KOPT-K1 (cell line): ENCODE results near the gene SMPX.

ENCODE experiments used
- H3K27ac ChIP-seq: fragments of 200-600 bp; sonication (generic); 2 replicates; pipeline ENCODE4 v1.5.1; 2016; ENCODE audit warnings: antibody characterized with exemption, mild to moderate bottlenecking, low read depth, low read length; ENCODE audit not compliant: poor library complexity, severe bottlenecking
- H3K36me3 ChIP-seq: fragments of 200-600 bp; sonication (generic); 2 replicates; pipeline ENCODE4 v1.5.1; 2017; ENCODE audit warnings: antibody characterized with exemption, mild to moderate bottlenecking, low read length, moderate library complexity; ENCODE audit not compliant: insufficient read depth
- H3K9me3 ChIP-seq: fragments of 200-600 bp; sonication (generic); 2 replicates; pipeline ENCODE4 v1.5.1; 2017; ENCODE audit warnings: antibody characterized with exemption, low read length, mild to moderate bottlenecking; ENCODE audit not compliant: insufficient read depth, poor library complexity, severe bottlenecking

SMPX gene

GRCh38 chrX:21735038-21735767 is 22.7 kb downstream of the SMPX start:
- no peaks in the 10 kb centered on the region for H3K9me3 ChIP-seq
- H3K36me3 ChIP-seq = no peaks in the 10 kb centered on the region
- H3K27ac ChIP-seq = no peak overlapping the region

- Histone ChIP-seq H3K36me3 (no peaks in the 10 kb centered on the region), H3K9me3 (no peaks in the 10 kb centered on the region), H3K27ac (no peak overlapping the region)
Measured at GRCh38 chrX:21734175-21734574, 23.7 kb downstream of the SMPX start.

- Histone ChIP-seq H3K36me3 (no peaks in the 10 kb centered on the region), H3K9me3 (no peaks in the 10 kb centered on the region), H3K27ac (no peak overlapping the region)
Measured at GRCh38 chrX:21733705-21734104, 24.2 kb downstream of the SMPX start.

- Histone ChIP-seq H3K9me3 (no peaks in the 10 kb centered on the region), H3K36me3 (no peaks in the 10 kb centered on the region), H3K27ac (no peak overlapping the region)
Measured at GRCh38 chrX:21730026-21730425, 27.9 kb downstream of the SMPX start.

- no peaks in the 10 kb centered on the region for H3K9me3 ChIP-seq
- no peak overlapping the region for H3K27ac ChIP-seq
- no peaks in the 10 kb centered on the region for H3K36me3 ChIP-seq
Measured at GRCh38 chrX:21728276-21728968, 29.5 kb downstream of the SMPX start.

GRCh38 chrX:21725916-21726315 is 32.0 kb downstream of the SMPX start:
- H3K9me3 ChIP-seq = no peaks in the 10 kb centered on the region
- H3K27ac ChIP-seq = no peak overlapping the region
- no peaks in the 10 kb centered on the region for H3K36me3 ChIP-seq

GRCh38 chrX:21725496-21725895 is 32.4 kb downstream of the SMPX start:
- no peaks in the 10 kb centered on the region for H3K9me3 ChIP-seq
- no peaks in the 10 kb centered on the region for H3K36me3 ChIP-seq
- no peak overlapping the region for H3K27ac ChIP-seq

GRCh38 chrX:21723814-21724213 is 34.1 kb downstream of the SMPX start:
- H3K9me3 ChIP-seq = no peaks in the 10 kb centered on the region
- H3K27ac ChIP-seq = no peak overlapping the region
- no peaks in the 10 kb centered on the region for H3K36me3 ChIP-seq

- Histone ChIP-seq H3K36me3 (no peaks in the 10 kb centered on the region), H3K27ac (no peak overlapping the region), H3K9me3 (no peaks in the 10 kb centered on the region)
Measured at GRCh38 chrX:21723084-21723483, 34.8 kb downstream of the SMPX start.

GRCh38 chrX:21721195-21721594 is 36.7 kb downstream of the SMPX start:
- no peak overlapping the region for H3K27ac ChIP-seq
- H3K36me3 ChIP-seq = no peaks in the 10 kb centered on the region
- no peaks in the 10 kb centered on the region for H3K9me3 ChIP-seq

- H3K27ac ChIP-seq = no peak overlapping the region
- H3K36me3 ChIP-seq = no peaks in the 10 kb centered on the region
- no peaks in the 10 kb centered on the region for H3K9me3 ChIP-seq
Measured at GRCh38 chrX:21718575-21718974, 39.3 kb downstream of the SMPX start.

- Histone ChIP-seq H3K36me3 (no peaks in the 10 kb centered on the region), H3K27ac (no peak overlapping the region), H3K9me3 (no peaks in the 10 kb centered on the region)
Measured at GRCh38 chrX:21717802-21718201, 40.1 kb downstream of the SMPX start.

GRCh38 chrX:21715825-21716224 is 42.1 kb downstream of the SMPX start:
- Histone ChIP-seq H3K9me3 (no peaks in the 10 kb centered on the region), H3K27ac (no peak overlapping the region), H3K36me3 (no peaks in the 10 kb centered on the region)

GRCh38 chrX:21715337-21715736 is 42.6 kb downstream of the SMPX start:
- H3K36me3 ChIP-seq = no peaks in the 10 kb centered on the region

GRCh38 chrX:21711848-21712197 is 46.1 kb downstream of the SMPX start:
- no peak overlapping the region for H3K27ac ChIP-seq
- H3K36me3 ChIP-seq = no peaks in the 10 kb centered on the region
- H3K9me3 ChIP-seq = no peaks in the 10 kb centered on the region

More at GRCh38 chrX:21715337-21715736, 42.6 kb downstream of the SMPX start:
- Histone ChIP-seq H3K27ac (no peak overlapping the region), H3K9me3 (no peaks in the 10 kb centered on the region)
